ENCODE measurements around the gene DDN.

DDN gene

DNA sequence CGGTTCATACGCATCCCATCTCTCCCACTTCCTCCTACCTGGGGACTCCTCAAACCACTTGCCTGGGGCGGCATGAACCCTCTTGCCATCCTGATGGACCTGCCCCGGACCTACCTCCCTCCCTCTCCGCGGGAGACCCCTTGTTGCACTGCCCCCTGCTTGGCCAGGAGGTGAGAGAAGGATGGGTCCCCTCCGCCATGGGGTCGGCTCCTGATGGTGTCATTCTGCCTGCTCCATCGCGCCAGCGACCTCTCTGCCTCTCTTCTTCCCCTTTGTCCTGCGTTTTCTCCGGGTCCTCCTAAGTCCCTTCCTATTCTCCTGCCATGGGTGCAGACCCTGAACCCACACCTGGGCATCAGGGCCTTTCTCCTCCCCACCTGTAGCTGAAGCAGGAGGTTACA, 17.4 kb downstream of the DDN start:
- DNase-seq (ENCODE audit: low spot score): no peak

DNA sequence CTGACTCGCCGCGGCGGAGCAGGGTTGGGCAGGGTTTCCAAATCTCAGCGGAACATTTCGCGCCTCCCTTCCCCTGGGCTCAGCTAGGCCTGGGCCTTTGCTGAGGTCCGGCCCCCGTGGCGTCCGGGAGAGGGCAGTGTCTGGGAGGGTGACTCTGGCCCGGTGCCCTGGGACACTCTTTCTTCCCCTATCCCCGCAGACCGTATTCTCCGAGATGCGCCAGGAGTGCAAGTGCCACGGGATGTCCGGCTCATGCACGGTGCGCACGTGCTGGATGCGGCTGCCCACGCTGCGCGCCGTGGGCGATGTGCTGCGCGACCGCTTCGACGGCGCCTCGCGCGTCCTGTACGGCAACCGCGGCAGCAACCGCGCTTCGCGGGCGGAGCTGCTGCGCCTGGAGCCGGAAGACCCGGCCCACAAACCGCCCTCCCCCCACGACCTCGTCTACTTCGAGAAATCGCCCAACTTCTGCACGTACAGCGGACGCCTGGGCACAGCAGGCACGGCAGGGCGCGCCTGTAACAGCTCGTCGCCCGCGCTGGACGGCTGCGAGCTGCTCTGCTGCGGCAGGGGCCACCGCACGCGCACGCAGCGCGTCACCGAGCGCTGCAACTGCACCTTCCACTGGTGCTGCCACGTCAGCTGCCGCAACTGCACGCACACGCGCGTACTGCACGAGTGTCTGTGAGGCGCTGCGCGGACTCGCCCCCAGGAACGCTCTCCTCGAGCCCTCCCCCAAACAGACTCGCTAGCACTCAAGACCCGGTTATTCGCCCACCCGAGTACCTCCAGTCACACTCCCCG, 18.0 kb downstream of the DDN start:
- no peak for DNase-seq (ENCODE audit: low spot score)

DNA sequence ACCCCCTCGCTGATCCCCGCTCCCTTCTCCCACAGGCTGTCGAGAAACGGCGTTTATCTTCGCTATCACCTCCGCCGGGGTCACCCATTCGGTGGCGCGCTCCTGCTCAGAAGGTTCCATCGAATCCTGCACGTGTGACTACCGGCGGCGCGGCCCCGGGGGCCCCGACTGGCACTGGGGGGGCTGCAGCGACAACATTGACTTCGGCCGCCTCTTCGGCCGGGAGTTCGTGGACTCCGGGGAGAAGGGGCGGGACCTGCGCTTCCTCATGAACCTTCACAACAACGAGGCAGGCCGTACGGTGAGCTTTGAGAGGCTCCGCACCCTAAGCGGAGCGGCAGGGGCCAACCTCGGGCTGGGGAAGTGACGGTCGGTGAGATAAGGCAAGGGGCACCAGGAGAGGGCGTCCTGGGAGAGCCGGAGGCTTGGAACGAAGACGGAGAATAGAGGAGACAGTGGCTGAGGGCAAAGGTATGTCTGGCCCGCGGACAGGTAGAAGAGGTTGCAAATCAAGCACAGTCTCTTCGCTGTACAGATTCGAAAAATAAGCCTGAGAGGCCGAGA, 18.7 kb downstream of the DDN start:
- DNase-seq (ENCODE audit: low spot score): no peak

DNA sequence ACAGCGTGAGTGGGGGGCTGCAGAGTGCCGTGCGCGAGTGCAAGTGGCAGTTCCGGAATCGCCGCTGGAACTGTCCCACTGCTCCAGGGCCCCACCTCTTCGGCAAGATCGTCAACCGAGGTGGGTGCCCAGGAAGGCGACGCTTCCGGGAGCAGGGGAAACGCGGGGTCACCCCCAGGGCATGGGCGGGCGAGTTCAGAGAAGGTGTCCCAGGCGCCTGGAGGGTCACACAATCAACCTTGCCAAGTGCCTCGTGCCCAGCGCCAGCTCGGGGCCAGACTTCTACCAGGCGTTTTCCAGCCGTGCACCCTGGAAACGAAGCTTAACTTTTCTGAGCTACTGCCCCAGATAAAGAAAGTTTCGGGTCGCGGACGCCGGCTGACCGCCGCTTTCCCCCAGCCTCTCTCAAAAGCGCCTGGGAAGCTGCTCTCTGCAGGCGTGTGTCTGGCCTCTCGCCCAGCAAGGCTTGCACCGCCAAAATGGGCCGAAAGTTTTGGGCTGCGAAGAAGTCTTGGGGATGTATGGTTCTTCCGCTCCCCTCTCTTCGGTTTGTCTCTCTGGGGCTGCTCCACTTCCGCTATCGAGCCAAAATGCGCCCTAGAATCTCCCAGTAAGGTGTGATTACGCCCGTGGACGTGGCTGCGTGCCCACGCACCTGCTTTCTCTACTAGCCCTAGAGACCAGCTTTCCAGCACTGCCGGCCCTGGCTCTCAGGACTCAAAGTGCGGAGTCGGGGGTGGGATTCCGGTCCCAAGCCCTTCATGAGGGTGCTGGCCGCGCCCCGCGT, 19.4 kb downstream of the DDN start:
- no peak for DNase-seq (ENCODE audit: low spot score)

DNA sequence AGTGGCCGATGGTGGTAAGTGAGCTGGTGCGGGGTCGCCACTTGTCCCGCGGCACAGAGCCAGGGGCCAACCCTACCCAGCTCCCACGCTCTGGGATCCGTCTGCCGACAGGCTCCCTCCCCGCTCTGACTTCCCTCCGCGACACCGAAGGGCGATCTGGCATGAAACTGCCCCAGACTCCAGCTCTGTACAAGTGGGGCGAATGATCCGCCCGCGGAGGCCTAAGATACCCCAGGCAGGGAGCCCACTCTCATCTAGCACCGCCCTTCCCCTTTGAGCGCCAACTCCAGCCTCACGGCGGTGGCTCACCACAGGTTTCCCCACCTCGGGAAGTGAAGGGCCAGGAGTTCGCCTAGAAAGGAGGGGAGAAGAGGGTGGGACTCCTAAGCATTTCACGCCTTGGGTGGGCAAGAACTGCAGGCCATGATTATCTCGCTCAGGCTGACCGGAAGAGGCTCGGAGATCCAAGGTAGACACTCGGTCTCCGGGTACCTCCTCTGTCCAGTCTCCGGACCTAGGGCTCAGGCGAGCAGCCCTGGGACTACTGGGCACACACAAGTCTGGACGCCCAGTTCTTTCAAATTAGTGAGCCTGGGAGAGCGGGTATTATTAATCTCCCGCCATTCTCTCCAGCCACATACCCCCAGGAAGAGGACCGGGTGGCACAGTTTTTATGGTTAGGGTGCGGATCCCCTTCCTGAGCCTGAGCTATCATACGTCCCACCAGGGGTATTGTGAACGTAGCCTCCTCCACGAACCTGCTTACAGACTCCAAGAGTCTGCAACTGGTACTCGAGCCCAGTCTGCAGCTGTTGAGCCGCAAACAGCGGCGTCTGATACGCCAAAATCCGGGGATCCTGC, 20.2 kb downstream of the DDN start:
- no peak for DNase-seq (ENCODE audit: low spot score)

DNA sequence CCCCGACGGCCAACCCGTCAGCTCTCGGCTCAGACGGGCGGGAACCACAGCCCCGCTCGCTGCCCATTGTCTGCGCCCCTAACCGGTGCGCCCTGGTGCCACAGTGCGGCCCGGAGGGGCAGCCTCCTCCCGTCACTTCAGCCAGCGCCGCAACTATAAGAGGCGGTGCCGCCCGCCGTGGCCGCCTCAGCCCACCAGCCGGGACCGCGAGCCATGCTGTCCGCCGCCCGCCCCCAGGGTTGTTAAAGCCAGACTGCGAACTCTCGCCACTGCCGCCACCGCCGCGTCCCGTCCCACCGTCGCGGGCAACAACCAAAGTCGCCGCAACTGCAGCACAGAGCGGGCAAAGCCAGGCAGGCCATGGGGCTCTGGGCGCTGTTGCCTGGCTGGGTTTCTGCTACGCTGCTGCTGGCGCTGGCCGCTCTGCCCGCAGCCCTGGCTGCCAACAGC, 20.9 kb downstream of the DDN start, which contains the start of gene WNT1:
Gene WNT1, plus strand, starts transcription at position 32 of the 450 bp plus-strand sequence. Its CDS starts 329 bp downstream, at position 361.
- no peak for DNase-seq (ENCODE audit: low spot score)

DNA sequence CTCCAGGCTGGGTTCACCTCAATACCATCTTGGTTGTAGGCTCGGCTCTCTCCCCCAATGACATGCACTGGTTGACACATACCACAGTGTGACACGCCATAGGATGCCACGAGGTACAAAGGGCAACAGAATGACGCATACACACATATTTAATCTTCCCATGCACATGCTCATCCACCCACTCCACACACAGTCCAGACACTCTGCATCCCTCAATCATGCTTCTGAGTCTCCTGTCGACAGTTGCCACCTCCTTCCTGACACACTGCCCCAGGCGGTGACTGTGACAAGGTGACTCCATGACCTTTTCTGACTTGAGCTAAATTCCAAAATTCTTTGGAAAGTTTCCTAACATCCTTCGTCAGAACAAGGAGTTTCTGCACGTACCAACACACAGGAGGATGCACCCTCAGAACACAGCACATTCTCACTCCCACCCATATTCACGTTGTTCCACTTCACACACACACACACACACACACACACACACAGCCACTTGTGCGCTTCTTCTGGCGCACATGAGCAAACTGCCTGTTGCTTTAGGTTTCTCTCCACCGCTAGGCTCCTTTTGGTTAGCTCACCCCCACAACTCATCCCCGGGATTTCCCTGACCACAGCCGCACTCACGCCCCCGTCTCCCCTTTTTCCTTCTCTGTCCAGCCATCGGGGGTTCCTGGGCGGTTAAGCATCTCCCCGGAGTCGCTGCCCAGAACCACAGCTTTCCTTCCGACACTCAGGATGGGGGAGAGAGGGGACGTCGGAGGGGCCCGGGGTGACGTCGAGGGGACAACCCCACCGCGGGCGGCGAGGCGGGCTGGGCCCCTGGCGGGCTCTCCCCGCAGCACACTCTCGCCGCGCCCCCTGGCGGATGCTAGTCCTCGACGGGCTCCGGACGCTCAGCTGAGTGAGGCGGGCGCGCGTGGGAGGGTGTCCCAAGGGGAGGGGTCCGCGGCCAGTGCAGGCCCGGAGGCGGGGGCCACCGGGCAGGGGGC, 21.6 kb downstream of the DDN start:
- peak; percentile 59 for DNase-seq (ENCODE audit: low spot score)

DNA sequence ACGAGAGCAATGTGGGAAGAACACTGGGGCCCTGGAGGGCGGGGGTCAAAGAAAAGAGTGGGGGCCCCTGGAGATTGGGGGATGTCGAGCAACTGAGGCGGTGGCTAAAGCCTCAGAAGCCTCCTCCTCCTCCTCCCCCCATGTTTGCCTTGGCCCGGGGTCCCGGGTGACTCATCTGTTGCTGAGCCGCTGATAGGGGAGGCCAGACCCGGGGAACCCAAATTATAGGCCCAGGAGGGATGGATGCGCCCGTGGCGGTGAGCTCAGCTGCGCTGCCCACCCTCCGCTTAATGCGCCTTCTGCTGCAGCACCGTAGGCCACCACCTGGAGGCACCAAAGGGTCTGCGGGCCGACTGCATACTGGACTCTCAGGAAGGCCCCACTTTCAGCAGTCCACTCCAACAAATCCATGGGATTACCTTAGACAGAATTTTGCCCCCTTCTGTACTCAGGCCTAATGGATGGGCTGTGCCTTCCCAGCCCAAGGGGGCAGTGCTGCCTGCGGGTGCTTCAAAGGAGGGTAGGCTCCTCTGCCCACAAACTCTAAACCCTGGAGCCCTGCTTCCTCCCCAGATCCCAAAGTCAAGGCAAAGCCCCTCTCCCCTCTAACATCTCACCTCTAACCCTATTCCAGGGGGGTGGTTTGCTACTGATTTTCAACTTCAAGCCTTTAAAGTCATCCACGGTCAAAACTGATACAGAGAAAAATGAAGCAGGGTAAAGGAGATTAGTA, 25.1 kb downstream of the DDN start:
- no peak for DNase-seq (ENCODE audit: low spot score)

DNA sequence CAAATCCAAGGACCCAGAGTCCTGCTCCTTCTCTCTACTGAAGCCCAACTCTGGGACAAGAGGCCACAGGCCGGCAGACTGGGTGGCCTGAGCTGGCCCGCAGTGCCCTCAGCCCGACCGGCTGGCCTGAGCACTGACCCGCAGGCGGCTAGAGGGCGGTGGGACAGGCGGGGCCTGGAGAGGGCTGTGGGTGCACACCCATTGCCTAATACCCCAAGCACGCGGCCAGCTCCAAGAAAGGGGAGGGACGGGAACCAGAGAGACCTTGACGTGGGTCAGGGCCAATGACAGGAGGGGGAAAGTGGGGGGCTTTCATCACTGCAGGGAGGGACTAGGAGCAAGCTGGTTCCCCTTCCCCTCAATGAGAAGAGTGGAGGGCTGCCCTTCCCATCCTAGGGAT, 25.6 kb downstream of the DDN start:
- DNase-seq (ENCODE audit: low spot score): no peak

DNA sequence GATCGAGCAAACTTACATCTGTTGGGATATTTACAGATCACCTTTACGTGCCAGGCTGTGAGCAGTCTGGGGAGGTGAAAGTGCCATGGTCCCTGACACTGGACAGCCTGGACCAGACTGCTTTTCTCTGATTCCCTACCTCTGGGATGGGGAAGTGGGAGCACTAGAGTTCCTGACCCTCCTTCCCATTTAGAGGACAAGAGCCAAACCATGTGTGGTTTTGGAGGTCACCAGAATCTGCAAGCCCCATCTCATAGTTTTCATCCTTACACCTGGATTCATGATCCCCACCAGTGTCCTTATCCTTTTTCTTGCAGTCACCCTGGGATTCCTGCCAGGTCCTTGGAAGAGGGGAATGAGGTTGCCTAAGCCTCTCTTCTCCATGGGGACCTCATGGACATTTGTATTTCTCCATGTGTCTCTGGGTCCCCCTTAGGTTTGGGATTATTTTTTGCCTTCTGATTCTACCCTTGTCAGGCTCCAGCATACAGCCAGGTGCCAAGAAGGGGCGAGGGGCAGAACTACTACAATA, 26.2 kb downstream of the DDN start:
- no peak for DNase-seq (ENCODE audit: low spot score)

DNA sequence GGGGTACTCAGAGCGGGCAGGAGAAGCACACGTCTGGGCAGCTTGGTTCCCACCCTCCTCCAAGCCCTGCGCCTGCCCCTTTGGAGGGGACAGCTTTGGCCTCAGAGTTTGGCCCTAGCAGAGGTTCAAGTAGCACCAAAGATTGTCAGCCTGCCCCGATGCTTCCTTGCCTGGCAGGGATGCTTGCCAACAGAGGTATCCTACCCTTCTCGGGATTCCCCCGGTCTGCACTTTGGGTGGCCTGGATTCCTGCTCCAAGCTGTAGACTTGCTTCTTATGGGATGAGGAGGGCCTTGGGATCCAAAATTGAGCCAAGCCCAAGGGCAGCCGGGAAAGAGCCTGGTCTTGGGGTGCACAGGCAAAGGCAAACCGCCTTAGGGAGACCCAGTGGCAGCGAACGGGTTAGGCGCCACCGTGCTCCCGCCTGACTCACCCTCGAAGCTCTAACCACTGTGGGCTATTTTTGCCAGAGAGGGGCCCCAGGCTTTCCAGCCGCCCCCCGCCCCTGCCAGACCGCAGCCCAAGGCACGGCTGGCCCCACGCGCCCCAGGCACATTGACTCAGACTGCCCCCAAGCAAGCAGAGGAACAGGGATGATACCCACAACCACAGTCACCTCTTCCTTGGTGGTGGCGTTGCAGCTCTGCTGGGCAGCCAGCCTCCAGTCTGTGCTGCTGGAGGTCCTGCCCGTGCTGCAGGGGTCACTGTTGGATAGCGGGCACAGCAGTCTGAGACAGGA, 26.8 kb downstream of the DDN start:
- DNase-seq (ENCODE audit: low spot score): peak; percentile 50

DNA sequence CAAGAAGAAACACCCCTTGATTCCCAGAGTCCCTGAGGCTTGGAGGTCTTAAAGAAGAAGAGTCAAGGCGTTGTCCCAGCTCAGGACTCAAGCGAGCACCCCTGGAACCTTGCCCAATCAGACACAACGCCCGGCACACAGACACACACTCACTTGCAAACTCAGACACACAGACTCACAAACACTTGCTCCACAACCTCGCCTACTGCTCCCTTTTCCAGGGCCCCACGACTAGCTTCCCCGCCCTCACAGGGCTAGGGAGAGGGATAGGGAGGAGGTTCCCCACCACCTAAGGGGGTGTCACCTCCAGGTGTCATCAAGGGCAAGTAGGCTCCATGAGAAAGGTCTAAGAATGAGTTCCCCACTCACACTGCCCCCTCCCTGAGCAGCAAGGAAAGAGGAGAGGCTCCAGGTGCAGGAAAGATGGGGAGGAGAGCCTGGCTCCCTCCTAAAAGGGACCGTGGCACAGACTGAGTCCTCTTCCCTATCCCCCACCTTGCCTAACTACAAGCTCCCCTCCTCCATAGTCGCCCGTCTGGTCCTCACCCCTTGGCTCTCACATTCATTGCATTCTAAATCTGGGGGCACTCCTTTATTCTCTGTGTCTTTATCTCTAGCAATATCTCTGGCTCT, 28.4 kb downstream of the DDN start:
- no peak for DNase-seq (ENCODE audit: low spot score)

DNA sequence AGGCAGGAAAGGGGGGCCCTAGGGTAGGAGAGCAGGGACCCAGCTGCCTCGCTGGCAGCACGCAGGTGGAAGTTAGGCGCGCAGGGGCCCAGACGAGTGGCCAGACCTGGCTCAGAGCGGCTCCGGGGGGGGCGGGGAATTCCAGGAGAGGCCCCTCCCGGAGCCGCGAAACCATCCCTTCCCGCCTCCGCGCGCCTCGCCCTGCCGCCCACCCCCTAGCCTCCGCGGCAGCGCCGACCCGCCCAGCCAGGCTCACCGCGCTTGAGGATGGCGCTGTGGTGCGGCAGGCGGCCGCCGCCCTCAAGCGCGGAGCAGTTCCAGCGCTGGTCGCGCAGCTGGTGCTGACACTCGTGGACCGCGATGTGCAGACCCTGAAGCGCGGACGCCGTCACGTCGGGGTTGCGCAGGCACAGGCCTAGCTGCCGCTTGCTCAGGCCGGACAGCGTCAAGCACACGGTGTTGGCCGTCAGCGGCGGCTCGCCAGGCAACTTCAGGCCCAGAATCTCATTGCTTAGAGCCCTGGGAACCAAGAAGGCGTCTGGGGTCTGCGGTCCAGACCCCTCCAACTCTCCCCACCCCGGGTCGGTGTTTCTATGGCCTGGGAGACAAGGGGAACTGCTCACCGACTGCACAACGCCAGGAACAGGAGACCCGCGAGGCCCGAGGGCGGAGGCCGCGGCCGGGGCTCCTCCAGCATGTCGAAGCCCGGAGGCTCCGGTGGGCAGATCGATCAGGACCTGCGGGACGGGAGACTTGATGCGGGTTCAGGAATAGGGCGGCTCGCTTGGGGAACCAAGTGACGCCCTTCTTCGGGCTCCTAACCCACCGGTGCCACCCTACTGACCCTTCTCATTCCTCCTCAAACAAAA, 29.1 kb downstream of the DDN start:
- DNase-seq (ENCODE audit: low spot score): no peak

DNA sequence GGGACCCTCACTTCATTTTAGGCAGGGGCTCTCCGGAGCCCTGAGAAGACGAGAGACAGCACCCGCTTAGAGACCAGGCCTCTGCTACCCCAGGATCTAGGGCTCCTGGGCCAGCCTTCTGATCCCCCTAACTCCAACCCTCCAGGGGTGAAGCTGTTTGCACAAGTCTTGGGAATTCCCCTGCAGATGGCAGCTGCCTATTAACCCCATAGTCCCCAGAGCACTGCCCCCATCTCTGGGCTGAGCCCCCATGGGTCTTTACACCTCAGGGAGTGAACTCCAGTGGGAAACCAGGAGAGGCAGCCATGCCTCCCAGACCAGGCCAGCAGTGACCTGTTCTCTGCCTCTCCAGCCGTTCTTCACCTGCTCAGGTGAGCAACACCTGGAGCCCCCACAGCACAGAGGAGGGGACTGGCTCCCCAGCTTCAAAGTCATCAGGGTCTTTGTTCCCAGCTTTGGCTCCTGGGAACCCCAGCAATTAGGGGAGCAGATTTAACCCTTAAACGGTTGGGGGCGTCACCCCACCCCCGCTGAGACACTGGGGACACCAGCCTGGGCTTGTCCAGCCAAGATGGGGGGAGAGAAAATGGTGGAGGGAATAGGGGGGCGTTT, 29.9 kb downstream of the DDN start:
- no peak for DNase-seq (ENCODE audit: low spot score)

DNA sequence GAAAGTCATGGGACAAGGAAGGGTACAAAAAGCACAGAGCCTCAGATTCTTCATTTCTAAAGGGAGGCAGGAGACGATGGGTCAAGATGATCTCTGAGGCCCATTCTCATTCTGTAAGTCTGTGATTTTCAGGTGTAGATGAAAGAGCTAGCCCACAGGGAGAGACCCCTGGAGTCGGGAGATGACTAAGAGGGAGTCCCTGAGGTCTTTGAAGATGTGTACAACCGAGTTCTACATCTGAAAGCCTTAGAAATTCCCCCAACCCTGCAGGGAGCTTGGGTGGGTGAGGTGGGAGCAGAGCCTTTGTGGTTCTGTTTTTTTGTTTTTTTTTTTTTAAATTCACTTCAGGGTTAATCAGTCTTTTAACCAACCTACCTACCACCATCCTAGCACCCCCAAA, 30.7 kb downstream of the DDN start:
- DNase-seq (ENCODE audit: low spot score): no peak

DNA sequence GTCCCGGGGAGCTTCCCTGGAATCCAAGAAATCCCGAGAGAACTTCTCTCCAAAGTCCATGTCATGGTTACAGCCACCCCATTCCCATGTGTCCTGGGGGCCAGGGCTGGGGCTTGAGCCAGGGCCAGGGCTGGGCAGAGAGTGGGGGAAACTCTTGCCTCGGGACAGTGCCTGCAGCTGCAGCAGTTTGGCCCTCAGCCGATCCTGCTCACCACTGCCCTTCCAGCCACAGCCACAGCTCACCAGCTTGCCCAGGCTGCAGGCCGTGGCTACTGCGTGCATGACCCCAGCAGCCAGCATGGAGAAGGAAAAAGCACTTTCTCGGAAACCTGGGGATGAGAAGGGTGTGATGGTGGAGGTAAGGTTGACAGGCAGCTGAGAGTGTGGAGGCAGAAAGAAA, 31.2 kb downstream of the DDN start:
- no peak for DNase-seq (ENCODE audit: low spot score)

All from AG08395 (cell line).